ENCODE results near the gene RPRD1B. TPM values are rescaled to one million over a fixed set of nuclear protein-coding genes. Genes with fewer than 3 reads are reported as not detected.

The RPRD1B gene
- polyA plus RNA-seq, 6 donors from 2014 or later: 2.8 to 4.4 (median 4.2) TPM; not detected in 1

DNA sequence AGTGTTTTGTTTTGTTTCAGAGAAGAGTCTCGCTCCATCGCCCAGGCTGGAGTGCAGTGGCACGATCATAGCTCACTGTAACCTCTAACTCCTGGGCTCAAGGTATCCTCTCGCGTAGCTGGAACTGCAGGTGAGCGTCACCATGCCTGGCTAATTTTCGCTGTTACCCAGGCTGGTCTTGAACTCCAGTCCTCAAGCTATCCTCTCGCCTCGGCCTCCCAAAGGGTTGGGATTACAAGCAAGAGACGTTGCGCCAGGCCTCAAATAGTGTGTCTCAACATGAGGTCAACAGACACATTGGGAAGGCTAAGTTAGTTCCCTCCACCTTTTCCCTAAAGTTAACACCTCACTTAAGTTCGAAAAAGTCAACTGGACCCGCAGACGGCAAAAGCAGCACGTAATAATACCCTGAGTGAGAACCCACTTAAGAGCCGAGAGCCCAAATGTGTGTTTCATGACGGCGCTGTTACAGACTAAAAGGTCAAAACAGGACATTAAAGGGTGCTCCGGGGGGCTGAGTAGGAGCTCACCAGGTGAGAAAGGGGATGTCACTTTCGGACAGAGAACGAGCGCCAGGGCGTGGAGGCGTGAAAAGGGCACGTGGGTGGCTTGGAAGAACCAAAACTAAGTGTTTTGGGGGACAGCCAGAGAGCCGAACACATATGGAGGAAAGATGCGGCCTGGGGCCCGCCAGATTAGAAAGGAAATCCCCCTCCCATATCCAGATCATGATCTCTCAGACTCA lies 789 bp upstream of the RPRD1B start:
- H3K4me1 Mint-ChIP-seq: peaks cover 45 to 73% (median 51%) of the 10 kb centered on the region in 3 donors
- no peak for DNase-seq
- H3K27me3 Mint-ChIP-seq: no peaks in the 10 kb centered on the region
- peak overlapping the region; percentile 88 to 99 (median 98) for H3K4me3 Mint-ChIP-seq
- H3K36me3 Mint-ChIP-seq: peaks cover 0 to 11% of the 10 kb centered on the region in 2 donors
- H3K27ac Mint-ChIP-seq: peak overlapping the region; percentile 96 to 99 (median 99)
- H3K9me3 Mint-ChIP-seq: peaks cover 0 to 4% (median 0%) of the 10 kb centered on the region in 7 donors
- ATAC-seq (ENCODE audit: low read depth in 2 of 2): peak; percentile 66 to 71

DNA sequence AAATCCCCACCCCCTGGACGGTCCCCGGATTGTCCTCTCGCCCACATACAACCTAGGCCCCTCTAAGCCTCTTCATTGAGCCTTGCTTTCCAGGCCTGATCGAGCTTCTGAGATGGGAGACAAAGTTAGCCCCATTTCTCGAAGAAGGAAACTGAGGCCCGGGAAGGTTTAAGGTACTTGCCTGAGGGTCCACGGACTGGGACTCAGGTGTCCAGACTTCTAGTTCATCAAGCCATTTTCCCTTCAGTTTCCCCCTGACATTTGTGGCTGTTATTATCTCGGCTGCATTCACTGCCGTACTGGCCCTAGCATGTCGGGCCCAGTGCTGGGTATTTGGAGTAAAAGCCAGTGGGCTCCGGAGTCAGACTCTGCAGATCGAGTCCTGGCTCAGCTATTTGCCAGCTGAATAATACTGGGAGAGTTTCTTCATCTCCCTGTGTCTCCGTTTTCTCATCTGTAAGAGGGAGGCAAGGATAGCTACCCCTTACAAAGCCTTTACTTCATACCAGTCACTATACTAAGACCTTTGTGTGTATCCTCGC lies 633 bp downstream of the RPRD1B start:
- Mint-ChIP-seq H3K27ac (peak overlapping the region; percentile 96 to 99 (median 99)), H3K36me3 (peaks cover 0 to 6% of the 10 kb centered on the region in 2 donors), H3K4me1 (peaks cover 40 to 68% (median 48%) of the 10 kb centered on the region in 3 donors), H3K4me3 (peak overlapping the region; percentile 88 to 99 (median 98)), H3K27me3 (no peaks in the 10 kb centered on the region), H3K9me3 (peaks cover 0 to 4% (median 0%) of the 10 kb centered on the region in 7 donors)
- no peak for ATAC-seq (ENCODE audit: low read depth in 2 of 2)
- no peak for DNase-seq

DNA sequence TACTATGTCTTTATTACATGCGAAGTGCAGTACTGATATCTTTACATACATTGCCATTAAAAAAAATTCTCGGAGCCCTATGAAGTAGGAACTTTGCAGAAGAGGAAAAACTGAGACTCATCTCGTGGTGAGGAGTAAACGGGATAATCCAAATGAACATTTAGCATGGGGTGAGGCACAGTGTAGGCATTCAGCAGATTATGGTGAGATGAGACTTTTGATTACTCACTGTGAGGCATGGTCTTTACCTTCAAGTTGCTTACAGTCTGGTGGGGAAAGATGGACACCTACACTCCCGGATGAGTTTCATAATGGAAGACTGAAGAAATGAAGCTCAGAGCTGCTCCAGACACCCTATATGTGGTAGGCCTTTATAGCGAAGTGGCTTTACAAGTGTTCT lies 1.4 kb downstream of the RPRD1B start:
- DNase-seq (no peak), ATAC-seq (ENCODE audit: low read depth in 2 of 2) (no peak)
- Mint-ChIP-seq H3K27me3 (no peaks in the 10 kb centered on the region), H3K4me3 (peak overlapping the region; percentile 88 to 99 (median 98)), H3K4me1 (peaks cover 36 to 66% (median 44%) of the 10 kb centered on the region in 3 donors), H3K9me3 (no peaks in the 10 kb centered on the region), H3K36me3 (no peaks in the 10 kb centered on the region), H3K27ac (peak overlapping the region in 5 of 6 donors; percentile 12 to 99 (median 97))

DNA sequence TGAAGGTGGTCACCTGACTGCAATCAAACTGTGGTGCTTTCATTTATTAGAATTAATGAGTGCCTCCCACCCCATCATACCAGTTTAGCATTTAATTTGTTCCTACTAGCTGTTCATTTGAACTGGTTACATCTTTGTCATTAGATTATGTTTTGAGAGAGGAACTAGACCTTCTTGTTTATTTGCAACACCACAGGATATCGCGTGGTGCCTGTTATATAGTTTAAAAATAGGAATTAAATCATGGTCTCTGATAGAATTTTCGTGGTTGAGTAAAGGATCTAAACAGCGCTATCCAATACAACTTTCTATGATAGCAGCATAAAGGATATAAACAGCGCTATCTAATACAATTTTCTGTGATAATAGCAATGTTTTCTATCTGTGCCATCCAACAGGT lies 2.8 kb downstream of the RPRD1B start:
- H3K4me3 Mint-ChIP-seq: peak overlapping the region in 3 of 8 donors; percentile 8 to 98 (median 29)
- no peaks in the 10 kb centered on the region for H3K9me3 Mint-ChIP-seq
- H3K27me3 Mint-ChIP-seq: no peaks in the 10 kb centered on the region
- peaks cover 27 to 60% (median 33%) of the 10 kb centered on the region in 3 donors for H3K4me1 Mint-ChIP-seq
- ATAC-seq (ENCODE audit: low read depth in 2 of 2): no peak
- no peak overlapping the region for H3K27ac Mint-ChIP-seq
- no peaks in the 10 kb centered on the region for H3K36me3 Mint-ChIP-seq
- no peak for DNase-seq

DNA sequence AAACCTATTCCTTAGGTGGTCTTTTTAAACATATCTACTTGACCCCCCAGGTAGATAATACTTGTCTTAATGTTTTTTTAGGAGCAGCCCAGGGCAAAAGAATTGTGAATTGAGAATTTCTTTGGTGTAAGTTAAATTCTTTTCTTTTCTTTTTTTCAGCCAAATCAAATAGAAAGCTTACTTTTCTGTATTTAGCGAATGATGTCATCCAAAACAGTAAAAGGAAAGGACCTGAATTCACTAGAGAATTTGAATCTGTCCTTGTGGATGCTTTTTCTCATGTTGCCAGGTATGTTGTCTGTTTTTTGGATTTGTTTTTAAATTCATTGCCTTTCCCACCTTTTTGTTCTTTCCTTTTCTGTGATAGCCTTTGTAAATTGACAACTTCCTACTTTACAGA lies 6.7 kb downstream of the RPRD1B start:
- H3K36me3 Mint-ChIP-seq: peaks cover 14 to 16% of the 10 kb centered on the region in 2 donors
- ATAC-seq (ENCODE audit: low read depth in 2 of 2) (no peak), DNase-seq (no peak)
- no peaks in the 10 kb centered on the region for H3K27me3 Mint-ChIP-seq
- H3K27ac Mint-ChIP-seq: no peak overlapping the region
- no peak overlapping the region for H3K4me3 Mint-ChIP-seq
- H3K9me3 Mint-ChIP-seq: no peaks in the 10 kb centered on the region
- H3K4me1 Mint-ChIP-seq: peaks cover 11 to 31% (median 11%) of the 10 kb centered on the region in 3 donors

DNA sequence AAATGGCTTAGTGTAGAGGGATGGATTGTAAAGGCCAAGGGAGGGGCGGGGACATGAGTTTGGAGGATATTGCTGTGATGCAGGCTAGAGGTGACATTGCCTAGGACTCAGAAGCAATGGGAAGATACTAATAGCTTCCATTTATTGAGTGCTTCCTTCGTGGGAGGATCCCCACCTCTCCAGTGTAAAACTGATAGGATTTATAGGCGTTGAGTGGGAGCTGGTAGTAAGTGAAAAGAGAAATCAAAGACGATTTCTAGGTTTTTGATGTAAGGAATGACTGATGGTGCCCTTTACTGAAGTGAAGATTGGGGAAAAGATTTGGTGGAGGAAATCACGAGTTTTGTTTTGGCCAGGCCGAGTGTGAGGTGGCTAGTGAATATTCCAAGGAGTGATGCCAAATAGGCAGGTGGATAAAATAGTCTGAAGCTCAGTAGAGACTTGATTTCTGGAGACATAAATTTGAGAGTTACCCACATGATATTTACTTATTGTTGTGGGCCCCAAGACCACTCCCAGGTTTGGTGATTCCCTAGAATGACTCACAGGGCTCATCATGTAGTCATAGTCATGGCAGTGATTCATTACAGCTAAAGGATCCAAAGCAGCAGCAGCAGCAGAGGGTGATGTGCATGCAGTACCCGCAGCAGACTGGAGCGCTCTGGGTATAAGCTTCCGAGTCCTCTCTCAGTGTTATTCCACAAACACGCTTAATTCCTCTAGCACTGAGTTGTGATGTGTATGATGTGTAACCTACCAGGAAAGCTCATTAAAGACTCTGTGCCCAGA lies 10.2 kb downstream of the RPRD1B start:
- Mint-ChIP-seq H3K27ac (peak overlapping the region in 1 of 6 donors; percentile 43), H3K27me3 (no peaks in the 10 kb centered on the region), H3K4me3 (no peak overlapping the region), H3K4me1 (peaks cover 7 to 12% (median 8%) of the 10 kb centered on the region in 3 donors), H3K9me3 (no peaks in the 10 kb centered on the region), H3K36me3 (peaks cover 17 to 21% of the 10 kb centered on the region in 2 donors)
- DNase-seq (no peak), ATAC-seq (ENCODE audit: low read depth in 2 of 2) (no peak)

DNA sequence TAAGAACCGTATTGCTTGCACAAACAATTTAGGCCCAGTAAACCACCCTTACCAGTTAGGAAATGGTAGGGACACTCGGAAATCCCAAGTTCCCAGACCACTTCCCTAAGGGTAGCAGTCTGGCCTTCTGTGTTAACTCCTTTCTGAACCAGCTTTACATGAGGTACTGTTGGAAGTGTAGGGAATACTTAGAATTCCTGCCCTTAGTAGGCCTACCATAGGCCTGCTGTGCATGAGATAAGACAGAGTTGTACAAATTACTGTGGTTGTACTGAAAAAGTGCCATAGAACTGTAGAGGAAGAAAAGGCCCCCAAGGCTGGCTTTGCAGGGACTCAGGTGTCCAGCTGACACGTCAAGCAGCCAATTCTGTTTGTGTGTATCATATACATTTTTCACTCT lies 11.1 kb downstream of the RPRD1B start:
- H3K4me3 Mint-ChIP-seq: no peak overlapping the region

DNA sequence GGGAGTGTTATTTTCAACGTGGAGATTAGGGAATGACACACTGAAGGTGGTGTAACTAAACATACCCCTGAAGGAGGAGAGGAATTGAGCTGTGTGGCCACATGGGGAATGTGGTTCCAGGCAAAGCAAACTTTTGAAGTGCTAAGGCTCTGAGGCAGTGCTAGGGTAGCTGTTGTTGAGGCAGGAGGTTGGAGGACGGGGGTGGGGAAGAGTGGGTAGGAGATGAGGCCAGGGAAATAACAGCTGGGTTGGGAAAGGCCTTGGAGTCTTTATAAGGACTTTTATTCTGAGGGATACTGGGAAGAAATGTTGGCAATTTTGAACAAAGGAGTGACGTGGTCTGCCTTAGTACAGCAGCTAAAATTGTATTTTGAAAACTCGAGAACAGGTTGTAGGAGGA lies 13.0 kb downstream of the RPRD1B start:
- Mint-ChIP-seq H3K9me3 (no peaks in the 10 kb centered on the region), H3K36me3 (peaks cover 28 to 31% of the 10 kb centered on the region in 2 donors), H3K27me3 (no peaks in the 10 kb centered on the region), H3K4me3 (no peak overlapping the region), H3K4me1 (peaks cover 4 to 17% (median 7%) of the 10 kb centered on the region in 3 donors), H3K27ac (peak overlapping the region in 1 of 6 donors; percentile 63)
- ATAC-seq (ENCODE audit: low read depth in 2 of 2) (no peak), DNase-seq (no peak)

More for the DNA sequence above, 11.1 kb downstream of the RPRD1B start:
- H3K27me3 Mint-ChIP-seq: no peaks in the 10 kb centered on the region
- peaks cover 19 to 23% of the 10 kb centered on the region in 2 donors for H3K36me3 Mint-ChIP-seq
- H3K9me3 Mint-ChIP-seq: no peaks in the 10 kb centered on the region
- H3K4me1 Mint-ChIP-seq: peaks cover 7 to 14% (median 7%) of the 10 kb centered on the region in 3 donors
- DNase-seq (no peak), ATAC-seq (ENCODE audit: low read depth in 2 of 2) (no peak)
- peak overlapping the region in 1 of 6 donors; percentile 28 for H3K27ac Mint-ChIP-seq

DNA sequence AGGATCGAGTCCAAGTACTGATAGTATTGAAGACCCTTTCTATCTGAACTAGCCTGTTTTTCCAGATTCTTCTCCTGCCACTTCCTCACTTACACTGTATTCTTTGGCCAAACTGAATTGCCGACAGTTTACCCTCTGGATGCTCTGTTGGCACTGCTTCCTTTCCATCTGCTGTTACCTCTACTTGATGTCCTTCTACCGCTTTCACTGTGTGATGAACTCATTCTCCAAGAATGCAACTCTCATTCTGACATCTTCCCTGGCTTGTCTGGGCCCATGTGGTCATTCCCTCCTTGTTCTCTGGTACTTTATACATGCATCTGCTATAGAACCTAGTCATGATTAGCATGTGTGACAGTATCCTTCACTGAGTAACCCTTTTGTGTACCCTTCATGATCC lies 16.3 kb downstream of the RPRD1B start:
- ATAC-seq (ENCODE audit: low read depth in 2 of 2) (no peak), DNase-seq (no peak)
- H3K4me3 Mint-ChIP-seq: no peak overlapping the region
- no peaks in the 10 kb centered on the region for H3K27me3 Mint-ChIP-seq
- H3K9me3 Mint-ChIP-seq: no peaks in the 10 kb centered on the region
- H3K4me1 Mint-ChIP-seq: peaks cover 4 to 22% (median 7%) of the 10 kb centered on the region in 3 donors
- peak overlapping the region in 2 of 6 donors; percentile 61 to 70 for H3K27ac Mint-ChIP-seq
- peaks cover 15 to 24% of the 10 kb centered on the region in 2 donors for H3K36me3 Mint-ChIP-seq

DNA sequence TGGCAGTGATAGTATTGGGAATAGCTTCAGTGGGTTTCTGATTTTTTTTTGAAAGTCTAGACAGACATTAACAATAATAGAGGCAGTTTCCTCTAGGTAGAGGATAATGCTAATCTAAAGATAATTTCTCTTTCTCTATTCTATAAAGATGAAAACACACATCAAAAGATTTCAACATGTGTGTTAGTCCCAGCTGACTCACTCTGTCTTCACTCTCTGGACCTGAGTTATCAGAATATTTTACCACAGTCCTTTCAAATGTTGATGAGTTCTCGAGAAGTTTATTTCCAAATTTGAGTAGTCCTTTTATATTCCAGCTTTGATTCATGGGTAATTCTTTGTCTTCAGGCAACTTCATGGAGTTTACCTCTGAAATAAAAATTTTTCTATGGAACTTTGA lies 17.1 kb downstream of the RPRD1B start:
- H3K4me3 Mint-ChIP-seq: no peak overlapping the region
- H3K27me3 Mint-ChIP-seq: no peaks in the 10 kb centered on the region
- DNase-seq: no peak
- no peak overlapping the region for H3K27ac Mint-ChIP-seq
- ATAC-seq (ENCODE audit: low read depth in 2 of 2): no peak
- H3K36me3 Mint-ChIP-seq: peaks cover 15 to 24% of the 10 kb centered on the region in 2 donors
- H3K4me1 Mint-ChIP-seq: peaks cover 4 to 27% (median 13%) of the 10 kb centered on the region in 3 donors
- H3K9me3 Mint-ChIP-seq: no peaks in the 10 kb centered on the region

DNA sequence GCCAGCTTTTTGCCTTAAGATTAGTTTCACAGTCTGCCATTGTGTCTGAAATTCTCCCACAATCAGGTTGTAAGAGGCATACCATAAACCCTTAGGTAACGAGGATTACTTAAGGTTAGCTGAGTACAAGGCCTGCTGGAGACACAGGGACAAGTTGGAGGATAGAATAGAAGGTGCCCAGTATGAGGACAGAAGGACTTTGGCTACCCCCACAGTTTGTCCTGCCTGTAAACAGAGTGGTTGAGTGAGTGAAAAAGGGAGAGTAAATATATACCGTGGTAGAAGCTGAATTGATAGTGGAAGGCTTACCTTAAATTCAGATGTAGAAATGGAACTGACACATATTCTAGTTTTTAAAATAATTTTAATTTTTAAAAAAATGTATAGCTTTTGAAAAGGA lies 19.3 kb downstream of the RPRD1B start:
- Mint-ChIP-seq H3K27ac (no peak overlapping the region), H3K9me3 (no peaks in the 10 kb centered on the region), H3K27me3 (no peaks in the 10 kb centered on the region), H3K4me3 (no peak overlapping the region), H3K36me3 (peaks cover 10 to 21% of the 10 kb centered on the region in 2 donors), H3K4me1 (peaks cover 8 to 22% (median 15%) of the 10 kb centered on the region in 3 donors)
- DNase-seq (no peak), ATAC-seq (ENCODE audit: low read depth in 2 of 2) (no peak)

DNA sequence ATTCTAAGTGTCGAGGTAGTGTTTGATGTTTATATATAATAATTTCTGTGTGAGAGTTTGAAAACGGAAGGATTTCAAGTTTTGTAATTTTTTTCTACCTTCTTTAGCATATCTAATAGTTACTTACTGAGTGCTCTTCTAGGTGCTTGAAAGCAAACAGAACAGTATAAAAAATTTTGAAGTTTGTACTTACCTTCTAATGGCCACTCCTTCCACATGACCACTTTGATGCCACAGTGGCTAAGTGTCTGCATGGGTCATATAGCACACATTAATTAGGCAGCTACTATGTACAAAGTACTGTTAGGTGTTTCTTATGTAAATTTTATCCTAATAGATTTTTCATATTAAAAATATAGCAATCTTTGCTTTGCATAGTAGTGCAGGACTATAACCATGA lies 21.1 kb downstream of the RPRD1B start:
- Mint-ChIP-seq H3K4me3 (no peak overlapping the region), H3K9me3 (no peaks in the 10 kb centered on the region), H3K4me1 (peaks cover 8 to 21% (median 15%) of the 10 kb centered on the region in 3 donors), H3K36me3 (peaks cover 8 to 26% of the 10 kb centered on the region in 2 donors), H3K27me3 (no peaks in the 10 kb centered on the region), H3K27ac (no peak overlapping the region)
- no peak for DNase-seq
- no peak for ATAC-seq (ENCODE audit: low read depth in 2 of 2)

DNA sequence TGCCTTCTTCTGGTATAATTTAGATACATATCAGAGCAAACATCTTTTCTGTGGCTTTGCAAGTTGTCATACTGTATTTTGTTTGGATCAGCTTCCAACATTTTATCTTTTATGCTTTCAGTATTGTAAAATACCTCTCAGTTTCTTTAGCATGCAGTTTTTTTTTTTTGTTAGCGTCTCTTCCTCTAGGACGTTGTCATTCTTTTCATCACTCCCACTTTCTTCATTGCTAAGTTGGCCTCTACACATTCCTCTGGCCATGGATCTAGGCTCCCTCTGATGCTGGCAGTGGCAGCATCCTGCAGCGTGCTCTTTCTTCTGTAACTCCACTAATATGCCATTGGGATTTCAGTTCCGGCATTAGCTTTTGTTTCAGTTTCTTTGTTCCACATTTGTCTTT lies 21.7 kb downstream of the RPRD1B start:
- H3K9me3 Mint-ChIP-seq: no peaks in the 10 kb centered on the region
- no peak for ATAC-seq (ENCODE audit: low read depth in 2 of 2)
- H3K27me3 Mint-ChIP-seq: no peaks in the 10 kb centered on the region
- H3K4me3 Mint-ChIP-seq: peak overlapping the region in 1 of 8 donors; percentile 31
- peaks cover 1 to 26% of the 10 kb centered on the region in 2 donors for H3K36me3 Mint-ChIP-seq
- no peak for DNase-seq
- peak overlapping the region in 1 of 6 donors; percentile 14 for H3K27ac Mint-ChIP-seq
- H3K4me1 Mint-ChIP-seq: peaks cover 8 to 17% (median 15%) of the 10 kb centered on the region in 3 donors
